Right forelimb (tissue), 1 donor: ENCODE data around the gene SOX4.

ENCODE experiments used
- DNase-seq: peaks from one replicate; pipeline ENCODE4 v3.0.0-alpha.2; 2018

Gene SOX4

DNA sequence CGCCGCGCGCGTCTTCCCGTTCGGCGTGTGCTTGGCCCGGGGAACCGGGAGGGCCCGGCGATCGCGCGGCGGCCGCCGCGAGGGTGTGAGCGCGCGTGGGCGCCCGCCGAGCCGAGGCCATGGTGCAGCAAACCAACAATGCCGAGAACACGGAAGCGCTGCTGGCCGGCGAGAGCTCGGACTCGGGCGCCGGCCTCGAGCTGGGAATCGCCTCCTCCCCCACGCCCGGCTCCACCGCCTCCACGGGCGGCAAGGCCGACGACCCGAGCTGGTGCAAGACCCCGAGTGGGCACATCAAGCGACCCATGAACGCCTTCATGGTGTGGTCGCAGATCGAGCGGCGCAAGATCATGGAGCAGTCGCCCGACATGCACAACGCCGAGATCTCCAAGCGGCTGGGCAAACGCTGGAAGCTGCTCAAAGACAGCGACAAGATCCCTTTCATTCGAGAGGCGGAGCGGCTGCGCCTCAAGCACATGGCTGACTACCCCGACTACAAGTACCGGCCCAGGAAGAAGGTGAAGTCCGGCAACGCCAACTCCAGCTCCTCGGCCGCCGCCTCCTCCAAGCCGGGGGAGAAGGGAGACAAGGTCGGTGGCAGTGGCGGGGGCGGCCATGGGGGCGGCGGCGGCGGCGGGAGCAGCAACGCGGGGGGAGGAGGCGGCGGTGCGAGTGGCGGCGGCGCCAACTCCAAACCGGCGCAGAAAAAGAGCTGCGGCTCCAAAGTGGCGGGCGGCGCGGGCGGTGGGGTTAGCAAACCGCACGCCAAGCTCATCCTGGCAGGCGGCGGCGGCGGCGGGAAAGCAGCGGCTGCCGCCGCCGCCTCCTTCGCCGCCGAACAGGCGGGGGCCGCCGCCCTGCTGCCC, 1.1 kb downstream of the SOX4 start:
- DNase-seq, result peak; percentile 87

DNA sequence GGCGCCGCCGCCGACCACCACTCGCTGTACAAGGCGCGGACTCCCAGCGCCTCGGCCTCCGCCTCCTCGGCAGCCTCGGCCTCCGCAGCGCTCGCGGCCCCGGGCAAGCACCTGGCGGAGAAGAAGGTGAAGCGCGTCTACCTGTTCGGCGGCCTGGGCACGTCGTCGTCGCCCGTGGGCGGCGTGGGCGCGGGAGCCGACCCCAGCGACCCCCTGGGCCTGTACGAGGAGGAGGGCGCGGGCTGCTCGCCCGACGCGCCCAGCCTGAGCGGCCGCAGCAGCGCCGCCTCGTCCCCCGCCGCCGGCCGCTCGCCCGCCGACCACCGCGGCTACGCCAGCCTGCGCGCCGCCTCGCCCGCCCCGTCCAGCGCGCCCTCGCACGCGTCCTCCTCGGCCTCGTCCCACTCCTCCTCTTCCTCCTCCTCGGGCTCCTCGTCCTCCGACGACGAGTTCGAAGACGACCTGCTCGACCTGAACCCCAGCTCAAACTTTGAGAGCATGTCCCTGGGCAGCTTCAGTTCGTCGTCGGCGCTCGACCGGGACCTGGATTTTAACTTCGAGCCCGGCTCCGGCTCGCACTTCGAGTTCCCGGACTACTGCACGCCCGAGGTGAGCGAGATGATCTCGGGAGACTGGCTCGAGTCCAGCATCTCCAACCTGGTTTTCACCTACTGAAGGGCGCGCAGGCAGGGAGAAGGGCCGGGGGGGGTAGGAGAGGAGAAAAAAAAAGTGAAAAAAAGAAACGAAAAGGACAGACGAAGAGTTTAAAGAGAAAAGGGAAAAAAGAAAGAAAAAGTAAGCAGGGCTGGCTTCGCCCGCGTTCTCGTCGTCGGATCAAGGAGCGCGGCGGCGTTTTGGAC, 2.0 kb downstream of the SOX4 start:
- DNase-seq, result peak; percentile 72

DNA sequence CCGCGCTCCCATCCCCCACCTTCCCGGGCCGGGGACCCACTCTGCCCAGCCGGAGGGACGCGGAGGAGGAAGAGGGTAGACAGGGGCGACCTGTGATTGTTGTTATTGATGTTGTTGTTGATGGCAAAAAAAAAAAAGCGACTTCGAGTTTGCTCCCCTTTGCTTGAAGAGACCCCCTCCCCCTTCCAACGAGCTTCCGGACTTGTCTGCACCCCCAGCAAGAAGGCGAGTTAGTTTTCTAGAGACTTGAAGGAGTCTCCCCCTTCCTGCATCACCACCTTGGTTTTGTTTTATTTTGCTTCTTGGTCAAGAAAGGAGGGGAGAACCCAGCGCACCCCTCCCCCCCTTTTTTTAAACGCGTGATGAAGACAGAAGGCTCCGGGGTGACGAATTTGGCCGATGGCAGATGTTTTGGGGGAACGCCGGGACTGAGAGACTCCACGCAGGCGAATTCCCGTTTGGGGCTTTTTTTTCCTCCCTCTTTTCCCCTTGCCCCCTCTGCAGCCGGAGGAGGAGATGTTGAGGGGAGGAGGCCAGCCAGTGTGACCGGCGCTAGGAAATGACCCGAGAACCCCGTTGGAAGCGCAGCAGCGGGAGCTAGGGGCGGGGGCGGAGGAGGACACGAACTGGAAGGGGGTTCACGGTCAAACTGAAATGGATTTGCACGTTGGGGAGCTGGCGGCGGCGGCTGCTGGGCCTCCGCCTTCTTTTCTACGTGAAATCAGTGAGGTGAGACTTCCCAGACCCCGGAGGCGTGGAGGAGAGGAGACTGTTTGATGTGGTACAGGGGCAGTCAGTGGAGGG, 2.8 kb downstream of the SOX4 start:
- DNase-seq, result peak; percentile 85

DNA sequence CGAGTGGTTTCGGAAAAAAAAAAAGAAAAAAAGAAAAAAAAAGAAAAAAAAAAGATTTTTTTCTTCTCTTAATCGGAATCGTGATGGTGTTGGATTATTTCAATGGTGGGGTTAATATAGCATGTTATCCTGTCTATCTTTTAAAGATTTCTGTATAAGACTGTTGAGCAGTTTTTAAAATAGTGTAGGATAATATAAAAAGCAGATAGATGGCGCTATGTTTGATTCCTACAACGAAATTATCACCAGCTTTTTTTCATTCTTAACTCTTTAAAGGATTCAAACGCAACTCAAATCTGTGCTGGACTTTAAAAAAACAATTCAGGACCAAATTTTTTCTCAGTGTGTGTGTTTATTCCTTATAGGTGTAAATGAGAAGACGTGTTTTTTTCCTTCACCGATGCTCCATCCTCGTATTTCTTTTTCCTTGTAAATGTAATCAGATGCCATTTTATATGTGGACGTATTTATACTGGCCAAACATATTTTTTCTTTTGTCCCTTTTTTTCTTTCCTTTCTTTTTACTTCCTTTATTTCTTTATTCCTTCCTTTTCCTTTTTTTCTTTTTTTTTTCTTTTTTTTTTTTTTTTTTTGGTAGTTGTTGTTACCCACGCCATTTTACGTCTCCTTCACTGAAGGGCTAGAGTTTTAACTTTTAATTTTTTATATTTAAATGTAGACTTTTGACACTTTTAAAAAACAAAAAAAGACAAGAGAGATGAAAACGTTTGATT, 3.6 kb downstream of the SOX4 start:
- no peak for DNase-seq

DNA sequence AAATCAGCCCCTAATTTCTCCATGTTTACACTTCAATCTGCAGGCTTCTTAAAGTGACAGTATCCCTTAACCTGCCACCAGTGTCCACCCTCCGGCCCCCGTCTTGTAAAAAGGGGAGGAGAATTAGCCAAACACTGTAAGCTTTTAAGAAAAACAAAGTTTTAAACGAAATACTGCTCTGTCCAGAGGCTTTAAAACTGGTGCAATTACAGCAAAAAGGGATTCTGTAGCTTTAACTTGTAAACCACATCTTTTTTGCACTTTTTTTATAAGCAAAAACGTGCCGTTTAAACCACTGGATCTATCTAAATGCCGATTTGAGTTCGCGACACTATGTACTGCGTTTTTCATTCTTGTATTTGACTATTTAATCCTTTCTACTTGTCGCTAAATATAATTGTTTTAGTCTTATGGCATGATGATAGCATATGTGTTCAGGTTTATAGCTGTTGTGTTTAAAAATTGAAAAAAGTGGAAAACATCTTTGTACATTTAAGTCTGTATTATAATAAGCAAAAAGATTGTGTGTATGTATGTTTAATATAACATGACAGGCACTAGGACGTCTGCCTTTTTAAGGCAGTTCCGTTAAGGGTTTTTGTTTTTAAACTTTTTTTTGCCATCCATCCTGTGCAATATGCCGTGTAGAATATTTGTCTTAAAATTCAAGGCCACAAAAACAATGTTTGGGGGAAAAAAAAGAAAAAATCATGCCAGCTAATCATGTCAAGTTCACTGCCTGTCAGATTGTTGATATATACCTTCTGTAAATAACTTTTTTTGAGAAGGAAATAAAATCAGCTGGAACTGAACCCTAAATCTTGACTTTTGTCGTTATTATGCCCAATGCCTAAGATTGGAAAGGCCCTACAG, 4.5 kb downstream of the SOX4 start:
- DNase-seq, result no peak

DNA sequence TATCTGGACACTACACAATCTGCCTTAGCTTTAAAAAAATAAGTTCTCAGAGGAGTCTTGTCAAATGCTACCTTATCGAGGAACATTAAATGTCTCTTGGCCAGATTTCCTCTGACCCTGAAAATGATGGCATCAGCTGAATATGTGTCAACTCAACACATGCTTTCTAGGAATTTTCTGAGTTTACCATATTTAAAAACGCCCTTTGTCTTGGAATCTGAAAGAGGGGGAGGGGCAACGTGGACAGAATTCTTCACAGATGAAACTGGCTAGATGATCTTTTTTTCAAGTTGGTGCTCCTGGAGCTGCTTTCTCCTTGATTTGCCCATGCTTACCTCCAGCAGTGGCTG, 5.1 kb downstream of the SOX4 start:
- no peak for DNase-seq

DNA sequence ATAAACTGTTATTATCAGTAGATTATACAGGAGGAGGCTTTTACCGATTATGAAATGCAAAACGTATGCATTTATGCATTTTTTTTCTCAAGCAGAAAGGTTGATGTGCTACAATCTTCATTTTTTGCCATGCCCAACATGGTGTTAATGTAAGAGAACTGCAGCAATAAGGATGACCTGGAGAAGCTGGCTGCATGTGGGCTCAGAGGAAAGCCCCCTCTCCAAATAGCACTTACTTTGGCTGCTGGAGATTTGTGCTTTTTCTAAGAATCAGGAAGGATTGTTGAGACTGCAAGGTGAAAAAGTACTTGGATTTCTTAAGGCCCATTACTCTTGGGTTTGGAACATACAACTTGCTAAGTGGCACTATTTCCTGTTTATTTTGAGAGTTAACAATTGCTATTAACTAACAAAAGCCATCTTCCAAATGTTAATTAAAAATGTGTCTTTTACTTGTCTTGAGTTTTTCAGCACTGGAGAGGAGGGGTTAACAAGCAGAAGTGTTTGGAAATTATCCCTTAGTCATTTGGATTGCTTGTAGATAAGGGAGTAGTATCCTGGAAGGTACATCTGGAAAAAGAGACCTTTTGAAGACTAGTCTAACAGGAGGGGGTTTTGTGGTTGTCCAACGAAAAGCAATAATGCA, 5.6 kb downstream of the SOX4 start:
- DNase-seq, result no peak

DNA sequence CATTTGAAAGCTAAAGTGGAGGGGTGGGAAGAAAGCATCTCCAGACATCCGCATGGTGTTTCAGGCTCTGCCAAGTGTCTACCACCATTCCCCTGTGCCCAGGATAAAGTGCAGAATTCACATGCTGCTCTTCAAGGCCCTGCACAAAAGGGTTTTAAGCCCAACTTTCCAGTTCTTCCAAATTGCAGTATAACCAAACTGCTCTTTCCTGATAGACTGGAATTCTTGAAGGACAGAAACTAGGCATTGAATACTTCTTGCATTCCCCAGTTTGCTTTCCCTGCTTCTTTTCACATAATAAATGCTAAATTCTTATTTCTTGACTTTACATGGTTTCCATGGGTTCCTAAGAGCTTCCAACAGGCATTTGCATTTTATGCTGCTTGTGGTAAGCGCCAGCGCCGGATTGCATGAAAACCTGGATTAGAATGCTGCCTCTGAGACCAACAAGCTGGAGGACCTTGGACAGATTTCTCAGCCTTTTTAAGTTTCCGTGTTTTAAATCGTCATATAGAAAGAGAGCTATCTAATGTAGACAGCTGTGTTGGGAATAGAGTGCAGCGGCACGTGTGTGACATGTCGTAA, 7.9 kb downstream of the SOX4 start:
- DNase-seq, result no peak

DNA sequence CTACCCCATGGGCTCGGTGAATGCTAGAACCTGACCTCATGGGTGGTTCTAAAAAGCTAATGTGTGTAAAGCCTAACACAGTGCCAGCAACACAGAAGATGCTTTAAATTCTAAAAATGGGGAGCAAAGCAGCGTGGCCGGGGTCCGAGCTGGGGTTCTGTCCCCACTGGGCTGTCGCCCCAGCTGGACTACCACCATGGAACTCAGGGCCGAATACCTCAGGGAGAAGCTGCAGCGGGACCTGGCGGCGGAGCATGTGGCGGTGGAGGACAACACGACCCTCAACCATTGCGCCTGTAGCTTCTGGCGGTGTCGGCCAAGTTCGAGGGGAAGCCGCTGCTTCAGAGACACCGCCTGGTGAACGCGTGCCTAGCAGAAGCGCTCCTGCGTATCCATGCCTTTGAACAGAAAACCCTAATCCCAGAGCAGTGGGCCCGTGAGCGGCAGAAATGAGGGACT, 8.4 kb downstream of the SOX4 start:
- no peak for DNase-seq

DNA sequence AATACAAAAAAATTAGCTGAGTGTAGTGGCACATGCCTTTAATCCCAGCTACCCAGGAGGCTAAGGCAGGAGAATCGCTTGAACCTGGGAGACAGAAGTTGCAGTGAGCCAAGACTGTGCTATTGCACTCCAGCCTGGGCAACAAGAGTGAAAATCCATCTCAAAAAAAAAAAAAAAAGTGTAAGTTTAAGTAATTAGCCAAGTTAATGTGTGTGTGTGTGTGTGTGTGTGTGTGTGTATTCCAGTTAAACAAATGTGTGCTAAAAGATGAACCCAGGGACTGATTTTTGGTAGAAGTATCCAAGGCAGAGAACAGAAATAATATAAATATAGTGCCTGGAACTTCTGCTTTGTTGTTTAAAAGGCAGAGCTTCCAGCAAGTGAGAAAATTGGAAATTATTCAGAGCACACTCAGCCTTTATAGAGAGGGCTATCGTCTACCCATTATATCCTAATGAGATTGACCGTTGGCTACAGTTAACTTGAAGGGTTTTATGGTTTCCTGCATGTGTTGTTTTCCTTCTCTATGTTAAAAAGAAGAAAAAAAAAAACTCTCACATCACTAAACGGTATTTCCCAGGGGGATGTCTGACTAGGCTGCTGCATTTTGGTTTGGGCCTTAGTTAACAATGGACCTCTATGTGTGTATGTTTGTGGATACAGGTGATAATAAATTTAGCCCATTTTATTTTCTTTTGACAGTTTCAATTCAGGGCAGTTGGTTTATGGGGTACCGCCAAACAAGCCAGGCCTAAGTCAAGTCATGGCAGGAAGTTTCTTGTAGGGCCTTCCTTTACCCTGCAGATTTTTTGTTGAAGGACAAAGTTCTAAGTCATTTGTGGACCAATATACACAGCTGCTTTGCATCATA, 9.8 kb downstream of the SOX4 start:
- DNase-seq, result no peak

DNA sequence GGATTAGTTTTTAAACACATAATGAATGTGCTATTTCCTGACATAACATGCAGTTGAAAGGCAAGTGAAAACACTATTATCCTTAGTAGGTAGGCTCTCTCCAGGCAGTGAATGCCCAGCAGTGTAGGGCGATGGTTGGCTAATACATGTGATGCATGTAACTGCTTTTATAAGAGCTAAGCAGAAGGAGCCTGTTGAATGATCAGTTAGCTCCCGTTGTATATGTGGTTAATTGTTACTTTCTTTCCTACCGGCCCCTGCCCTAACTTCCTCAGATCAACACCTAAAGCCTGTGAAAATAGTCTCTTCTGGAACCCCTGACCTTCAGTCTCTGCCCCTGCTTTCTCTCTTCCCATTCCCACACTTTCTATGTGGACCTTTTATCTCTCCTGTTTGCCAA, 10.5 kb downstream of the SOX4 start:
- no peak for DNase-seq

DNA sequence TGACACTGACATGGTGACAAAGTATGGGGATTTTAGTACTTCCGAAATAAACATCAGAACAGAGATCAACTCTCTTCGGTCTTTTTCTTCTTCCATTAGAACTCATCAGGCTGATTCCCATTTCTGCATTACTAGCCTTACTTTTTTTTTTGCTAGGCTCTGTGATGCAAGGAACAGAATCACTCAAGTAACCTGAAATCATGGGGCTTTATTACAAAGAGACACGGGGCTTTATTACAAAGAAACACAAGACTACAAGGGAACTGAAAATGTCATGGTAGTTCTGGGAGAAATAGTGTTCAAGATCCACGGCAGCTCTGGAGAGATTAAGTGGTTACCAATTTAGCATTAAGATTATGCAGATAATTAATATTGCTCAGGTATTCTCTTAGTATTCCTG, 11.6 kb downstream of the SOX4 start:
- no peak for DNase-seq

DNA sequence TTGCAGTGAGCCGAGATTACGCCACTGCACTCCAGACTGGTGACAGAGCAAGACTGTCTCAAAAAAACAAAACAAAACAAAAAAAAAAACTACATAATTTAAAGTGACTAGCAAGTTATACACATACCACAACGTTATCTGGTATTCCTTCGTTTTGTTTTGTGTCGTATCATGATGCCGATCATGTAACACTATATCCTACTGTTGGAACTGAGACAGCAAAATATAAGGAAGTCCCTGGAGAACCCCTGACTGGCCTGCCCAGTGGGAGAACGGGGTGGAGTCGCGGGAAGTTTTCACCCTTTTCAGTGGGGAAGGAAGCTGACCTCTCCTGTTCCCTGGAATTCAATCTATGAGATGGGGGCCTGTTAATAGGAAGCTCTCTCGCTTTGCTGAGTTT, 15.1 kb downstream of the SOX4 start:
- DNase-seq, result no peak

DNA sequence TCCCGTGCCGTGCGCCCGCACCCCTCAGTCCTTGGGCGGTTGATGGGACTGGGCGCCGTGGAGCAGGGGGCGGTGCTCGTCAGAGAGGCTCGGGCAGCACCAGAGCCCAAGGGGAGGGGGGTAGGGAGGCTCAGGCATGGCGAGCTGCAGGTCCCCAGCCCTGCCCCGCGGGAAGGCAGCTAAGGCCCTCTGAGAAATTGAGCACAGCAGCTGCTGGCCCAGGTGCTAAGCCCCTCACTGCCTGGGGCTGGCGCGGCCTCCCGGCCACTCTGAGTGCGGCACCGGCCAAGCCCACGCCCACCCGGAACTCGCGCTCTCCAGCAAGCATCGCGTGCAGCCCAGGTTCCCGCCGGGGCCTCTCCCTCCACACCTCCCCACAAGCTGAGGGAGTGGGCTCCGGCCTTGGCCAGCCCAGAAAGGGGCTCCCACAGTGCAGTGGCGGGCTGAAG, 16.4 kb downstream of the SOX4 start:
- no peak for DNase-seq

DNA sequence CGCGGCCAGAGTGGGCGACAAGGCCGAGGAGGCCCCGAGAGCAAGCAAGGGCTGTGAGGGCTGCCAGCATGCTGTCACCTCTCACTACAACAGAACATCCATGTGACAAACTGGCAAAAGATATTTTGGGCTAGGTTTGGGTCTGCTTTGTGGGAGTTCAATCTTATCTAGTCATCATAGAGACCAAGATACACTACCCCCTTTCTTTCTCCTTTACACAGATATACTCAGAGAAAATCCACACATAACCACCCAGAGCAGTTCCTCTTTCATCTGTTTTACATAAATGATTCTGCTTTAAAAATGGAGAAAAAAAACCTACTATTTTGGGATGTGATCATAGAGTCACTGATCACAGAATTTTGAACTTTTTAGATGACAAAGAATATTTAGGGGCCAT, 16.8 kb downstream of the SOX4 start:
- no peak for DNase-seq

DNA sequence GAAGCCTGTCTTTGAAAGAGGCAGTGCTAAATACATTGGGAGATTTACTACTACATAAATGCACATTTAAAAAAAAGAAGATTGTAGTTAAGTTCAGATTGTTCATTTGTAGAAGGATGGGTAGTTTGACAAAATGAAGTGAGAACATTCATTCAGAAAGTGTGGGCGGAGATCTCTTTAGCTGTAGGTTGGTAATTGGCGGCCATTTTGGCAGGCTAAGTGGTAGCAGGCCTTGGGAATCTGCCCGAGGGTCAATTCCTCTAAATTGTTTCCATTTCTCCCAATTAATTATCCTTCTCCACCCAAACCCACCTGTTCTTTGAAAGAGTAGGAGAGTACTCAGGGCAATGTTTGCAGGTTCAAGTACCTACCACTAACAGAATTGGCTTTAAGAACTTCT, 17.9 kb downstream of the SOX4 start:
- DNase-seq, result no peak

DNA sequence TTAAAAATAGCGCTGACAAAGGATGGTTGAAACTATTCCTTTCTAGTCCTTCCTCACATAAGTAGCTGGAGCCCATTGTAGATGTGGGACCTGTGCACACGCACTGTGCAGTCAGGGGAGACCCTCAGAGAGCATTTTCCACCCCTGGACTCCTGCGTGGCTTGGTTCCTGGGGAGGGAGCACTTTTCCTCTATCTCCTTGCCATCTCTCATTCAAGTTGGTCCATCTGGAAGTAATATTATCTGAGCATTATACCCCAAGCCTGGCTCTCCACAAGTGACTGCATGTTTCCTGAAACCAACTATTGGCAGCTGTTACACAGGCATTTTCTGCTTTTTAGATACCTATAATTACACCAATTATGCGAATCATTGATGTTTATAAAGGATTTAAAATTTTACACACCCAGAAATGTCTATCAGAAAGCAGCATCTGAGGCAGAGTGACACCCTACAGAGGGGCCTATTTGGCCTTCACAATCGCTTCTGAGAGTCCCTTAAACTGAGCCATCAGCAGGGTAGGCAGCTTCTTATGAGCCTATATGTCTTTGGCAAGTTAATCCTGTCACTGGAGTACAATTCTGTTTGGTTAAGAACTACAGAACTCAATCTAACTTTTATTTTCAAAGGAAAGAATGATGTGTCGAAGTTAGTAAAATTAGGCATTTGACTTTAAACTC, 18.7 kb downstream of the SOX4 start:
- DNase-seq, result no peak

DNA sequence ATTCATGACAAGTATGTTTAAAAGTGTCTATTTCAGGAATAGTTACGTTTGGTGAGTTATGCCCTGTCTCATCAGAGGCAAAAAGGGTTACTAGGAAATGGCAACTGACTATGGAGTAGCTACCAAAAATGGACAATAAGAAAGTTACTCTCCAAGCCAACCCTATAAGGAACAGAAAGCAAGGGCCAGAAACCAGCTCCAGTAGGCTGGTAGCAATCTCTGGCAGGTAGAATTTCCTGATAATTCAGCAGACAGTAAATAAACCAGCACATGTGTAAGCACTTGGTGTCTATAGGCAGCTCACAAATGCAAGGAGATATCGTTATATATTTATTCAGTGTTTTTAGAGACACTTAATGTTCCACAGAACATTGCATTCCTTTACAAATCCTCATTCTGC, 20.3 kb downstream of the SOX4 start:
- no peak for DNase-seq

DNA sequence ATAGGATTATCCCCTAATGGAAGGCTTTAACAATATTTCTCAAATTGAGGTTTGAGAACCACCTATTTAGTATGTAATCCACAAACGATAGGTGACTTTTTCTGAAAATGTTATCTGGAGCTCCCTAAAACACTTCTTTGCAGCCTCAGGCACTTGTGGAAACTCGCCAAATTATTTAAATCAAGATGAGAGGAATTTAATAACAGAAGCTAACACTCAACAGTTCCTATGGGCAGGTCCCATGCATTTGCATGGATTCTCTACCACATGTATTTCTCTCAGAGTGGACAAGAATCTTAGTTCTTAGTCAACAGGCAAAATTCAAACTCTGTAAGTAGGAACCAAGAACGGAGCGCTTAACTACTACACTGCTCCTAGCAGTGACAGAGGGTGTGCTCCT, 20.7 kb downstream of the SOX4 start:
- no peak for DNase-seq
